NCI-H2196 treated with DMSO at 0.1 percent for 48 hours (cell line): ENCODE measurements around the gene PSME2.
A peak's percentile ranks its signal among the peaks of the same experiment; 100 is the strongest.
"Not testable (repeated sequence)": the region's sequence is repeated elsewhere in the genome, so short reads cannot be mapped to it uniquely, and the experiment has no call there.

Experiments
- DNase-seq: peaks from one replicate; lab custom pipeline; 2025; ENCODE audit not compliant: unreplicated experiment; lab: John Stamatoyannopoulos, UW

PSME2 gene

DNA sequence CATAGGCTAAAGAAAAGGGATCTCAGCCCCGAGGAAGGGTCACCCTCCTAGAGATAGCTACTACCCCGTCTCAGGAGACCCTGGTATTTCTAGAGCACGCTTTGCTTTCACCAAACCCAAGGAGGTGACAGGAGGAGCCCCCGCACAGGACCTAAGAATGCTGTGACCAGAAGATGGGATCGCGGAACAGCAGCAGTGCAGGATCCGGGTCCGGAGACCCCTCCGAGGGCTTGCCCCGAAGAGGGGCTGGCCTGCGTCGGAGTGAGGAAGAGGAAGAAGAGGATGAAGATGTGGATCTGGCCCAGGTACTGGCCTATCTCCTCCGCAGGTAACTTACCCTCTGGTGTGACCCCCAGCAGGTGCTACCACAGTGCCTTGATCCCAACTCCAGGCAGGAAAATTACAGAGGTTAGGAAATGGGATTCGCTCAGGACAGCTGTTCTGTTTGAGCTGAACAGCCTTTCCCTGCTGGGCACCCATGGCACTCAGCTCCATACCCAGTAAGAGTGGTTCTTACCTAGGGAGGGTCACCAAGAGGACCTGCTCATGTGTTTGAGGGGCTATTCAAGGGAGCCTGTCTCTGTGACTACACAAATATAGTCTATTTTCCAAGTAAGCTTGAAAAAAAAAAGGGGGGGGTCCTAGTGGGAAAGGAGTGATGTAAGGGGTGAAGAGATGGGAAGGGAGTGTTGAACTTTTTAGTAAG is 30.8 kb downstream of the PSME2 start:
- DNase-seq = no peak

DNA sequence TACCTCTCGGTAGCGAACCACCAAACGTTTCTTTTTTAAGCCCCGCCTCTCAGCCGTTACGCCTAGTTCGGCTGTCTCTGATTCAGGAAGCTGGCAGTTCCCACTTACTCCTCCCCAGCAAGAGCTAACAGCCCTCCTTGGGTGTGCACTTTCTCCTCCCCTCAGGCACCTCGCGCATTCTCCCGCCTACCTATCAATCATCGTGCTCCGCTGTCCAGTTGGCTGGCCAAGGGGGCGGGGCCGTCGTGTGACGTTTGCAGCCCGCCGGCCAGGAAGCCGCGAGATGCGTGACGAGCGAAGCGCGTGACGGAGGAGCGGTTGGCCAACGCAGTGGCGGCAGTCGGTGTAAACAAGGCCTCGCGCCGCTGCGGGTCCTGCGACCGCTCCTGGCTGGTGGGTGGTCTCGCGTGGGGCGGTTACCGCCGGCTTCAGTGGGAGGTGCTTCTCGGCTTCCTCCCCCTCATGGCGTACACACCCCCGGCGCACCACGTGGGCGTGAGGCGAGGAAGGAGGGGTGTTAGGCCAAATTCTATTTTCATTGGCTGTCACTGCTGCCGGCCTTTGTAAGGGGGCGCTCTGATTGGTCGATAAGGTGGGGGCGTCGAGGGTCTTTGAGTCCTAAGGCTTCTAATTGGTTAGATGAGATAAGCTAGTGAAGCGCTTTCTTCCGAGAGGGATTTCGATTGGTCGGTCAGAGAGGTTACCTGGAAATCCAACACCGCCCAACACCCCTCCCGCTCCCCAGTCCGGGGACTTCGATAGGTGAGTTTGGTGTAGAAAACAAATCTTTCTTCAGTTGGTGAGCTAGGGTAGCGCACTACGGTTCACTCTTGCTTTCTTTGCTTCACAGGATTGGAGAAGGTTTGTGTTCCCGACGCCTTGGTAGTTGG is 31.6 kb downstream of the PSME2 start, which contains the start of the genes DCAF11 and NRL:
Gene DCAF11, plus strand, starts transcription at position 246 of the 890 bp plus-strand sequence. CDS start 818 bp downstream, outside the sequence.
Gene NRL, minus strand, starts transcription at position 418 of the 890 bp plus-strand sequence. CDS start 32,101 bp downstream, outside the sequence.
- DNase-seq = peak; percentile 99

DNA sequence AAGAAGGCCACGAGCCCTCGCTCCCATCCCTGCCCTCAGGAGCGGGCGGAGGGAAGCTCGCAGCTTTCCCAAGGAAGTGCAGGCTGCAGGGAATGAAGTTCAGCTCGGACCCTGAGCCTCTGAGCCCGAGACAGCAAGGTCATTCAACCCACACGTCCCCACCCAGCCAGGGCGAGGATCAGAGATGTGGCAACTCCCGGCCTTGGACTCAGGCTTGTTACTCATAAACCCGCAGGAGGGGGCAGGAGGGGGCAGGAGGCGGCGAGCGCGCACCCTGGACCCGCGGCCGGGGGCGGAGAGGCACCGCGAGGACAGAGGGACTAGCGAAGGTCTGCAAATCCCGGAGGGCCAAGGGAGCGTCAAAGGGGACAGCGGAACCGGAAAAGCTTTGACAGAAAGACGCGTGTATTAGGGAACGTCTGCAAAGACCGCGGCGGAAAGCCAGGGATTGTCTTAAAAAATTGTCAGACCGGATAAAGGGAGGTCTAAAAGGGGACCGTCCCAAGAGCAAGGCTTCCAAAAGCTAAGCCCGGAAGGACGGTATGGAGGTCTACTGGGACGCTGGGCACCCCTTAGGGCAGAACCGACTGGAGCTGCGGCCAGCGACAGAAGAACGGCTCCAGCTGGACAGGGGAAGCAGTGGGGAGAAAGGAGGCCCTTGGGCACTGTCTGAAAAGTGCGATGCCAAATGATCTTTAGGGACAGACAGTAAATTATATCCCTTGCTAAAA is 32.4 kb downstream of the PSME2 start:
- DNase-seq = peak; percentile 90

DNA sequence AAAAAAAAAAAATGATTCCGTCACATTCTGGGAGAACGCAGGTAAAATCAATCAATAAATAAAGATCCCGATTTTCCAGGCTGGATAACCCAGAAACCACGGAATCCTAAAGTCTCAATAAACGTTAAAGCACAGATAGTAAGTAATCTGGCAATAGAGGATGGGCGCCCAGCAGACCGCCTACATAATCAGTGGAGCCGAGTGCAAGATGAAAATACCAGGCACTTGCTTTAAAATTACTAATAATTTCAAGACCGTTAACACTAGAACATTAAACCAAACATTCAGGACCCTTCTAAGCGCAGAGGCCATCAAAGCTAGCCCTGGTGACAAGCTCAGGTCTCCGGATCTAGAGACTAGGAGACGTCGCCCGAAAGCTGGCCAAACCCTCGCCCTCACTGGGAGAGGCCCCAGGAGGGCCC is 33.0 kb downstream of the PSME2 start:
- no peak for DNase-seq

DNA sequence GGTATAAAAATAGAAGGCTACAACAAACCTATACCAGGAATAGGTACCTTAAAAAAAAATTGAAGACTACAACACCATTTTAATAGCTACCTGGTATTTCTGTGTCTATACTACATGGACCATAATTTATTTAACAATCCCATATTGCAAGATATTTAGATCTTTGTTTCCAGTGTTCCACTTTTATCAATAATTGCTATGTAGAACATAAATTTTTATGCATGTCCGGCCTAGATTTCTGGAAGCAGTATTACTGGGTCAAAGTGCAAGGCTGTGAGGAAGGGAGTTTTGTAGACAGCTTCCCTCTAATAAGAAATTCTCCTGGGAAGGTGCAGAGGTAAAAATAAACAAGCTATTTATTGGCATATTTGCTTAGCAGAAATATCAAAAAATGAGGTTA is 35.9 kb downstream of the PSME2 start:
- DNase-seq = no peak

DNA sequence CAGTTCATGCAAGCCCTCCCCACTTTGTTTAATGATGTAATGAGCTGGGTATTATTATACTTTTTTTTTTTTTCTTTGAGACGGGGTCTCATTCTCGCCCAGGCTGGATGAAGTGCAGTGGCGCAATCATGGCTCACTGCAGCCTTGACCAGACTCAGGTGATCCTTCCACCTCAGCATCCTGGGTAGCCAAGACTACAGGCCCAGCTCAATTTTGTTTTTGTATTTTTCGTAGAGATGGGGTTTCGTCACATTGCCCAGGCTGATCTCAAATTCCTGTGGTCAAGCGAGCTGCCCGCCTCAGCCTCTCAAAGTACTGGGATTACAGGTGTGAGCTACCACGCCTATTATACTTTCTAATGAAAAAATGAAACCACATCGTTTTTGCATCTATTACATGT is 36.4 kb downstream of the PSME2 start:
- DNase-seq = no peak

- no peak for DNase-seq
Measured at GRCh38 chr14:24108336-24108874, 38.0 kb downstream of the PSME2 start.

GRCh38 chr14:24106672-24107271 is 39.6 kb downstream of the PSME2 start:
- DNase-seq = no peak

DNA sequence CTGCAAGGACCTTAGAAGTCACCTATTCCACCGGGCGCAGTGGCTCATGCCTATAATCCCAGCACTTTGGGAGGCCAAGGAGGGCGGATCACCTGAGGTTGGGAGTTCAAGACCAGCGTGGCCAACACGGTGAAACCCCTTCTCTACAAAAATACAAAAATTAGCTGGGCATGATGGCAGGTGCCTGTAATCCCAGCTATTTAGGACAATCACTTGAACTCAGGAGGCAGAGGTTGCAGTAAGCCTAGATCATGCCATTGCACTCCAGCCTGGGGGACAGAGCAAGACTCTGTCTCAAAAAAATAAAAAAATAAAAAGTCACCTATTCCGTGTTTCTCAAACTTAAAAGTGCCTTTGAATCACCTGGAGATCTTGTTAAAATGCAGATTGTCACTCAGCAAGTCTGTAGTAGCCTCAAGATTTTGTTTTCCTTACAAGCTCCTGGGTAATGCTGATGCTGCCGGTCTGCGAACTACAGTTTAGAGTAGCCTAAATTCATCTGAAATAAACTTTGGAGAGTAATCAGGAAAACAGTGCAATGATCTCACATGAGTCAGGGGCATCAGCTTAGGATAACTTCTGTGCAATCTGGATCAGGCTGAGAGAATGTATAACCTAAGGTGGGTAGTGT is 40.7 kb downstream of the PSME2 start:
- not testable (repeated sequence) for DNase-seq

- DNase-seq = no peak
Measured at GRCh38 chr14:24103451-24103850, 43.0 kb downstream of the PSME2 start.

- DNase-seq = no peak
Measured at GRCh38 chr14:24102357-24103048, 43.9 kb downstream of the PSME2 start.

DNA sequence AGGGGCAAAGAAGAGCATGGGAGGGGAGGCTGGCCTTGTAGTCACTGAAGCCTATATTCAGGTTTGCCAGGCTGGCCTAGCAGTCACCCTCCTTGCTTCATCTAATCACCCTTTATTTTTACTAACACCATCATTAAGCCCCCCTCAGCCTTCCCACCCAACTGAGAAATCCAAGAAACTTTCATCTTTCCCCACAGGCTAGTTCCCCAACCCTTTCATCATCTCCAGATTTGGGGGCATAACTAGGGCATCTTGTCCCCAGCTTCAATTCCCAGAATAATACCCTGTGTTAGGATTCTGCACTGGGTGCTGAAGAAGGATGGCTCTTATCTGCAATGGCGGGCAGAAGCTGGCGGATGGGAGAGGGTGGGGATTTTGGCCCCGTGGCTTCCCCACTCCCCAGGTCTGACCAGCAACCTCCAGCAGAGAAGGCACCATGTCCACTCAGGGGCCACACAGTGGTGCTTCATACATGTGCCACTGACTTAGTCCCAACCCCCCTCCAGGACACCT is 45.4 kb downstream of the PSME2 start:
- DNase-seq = no peak

DNA sequence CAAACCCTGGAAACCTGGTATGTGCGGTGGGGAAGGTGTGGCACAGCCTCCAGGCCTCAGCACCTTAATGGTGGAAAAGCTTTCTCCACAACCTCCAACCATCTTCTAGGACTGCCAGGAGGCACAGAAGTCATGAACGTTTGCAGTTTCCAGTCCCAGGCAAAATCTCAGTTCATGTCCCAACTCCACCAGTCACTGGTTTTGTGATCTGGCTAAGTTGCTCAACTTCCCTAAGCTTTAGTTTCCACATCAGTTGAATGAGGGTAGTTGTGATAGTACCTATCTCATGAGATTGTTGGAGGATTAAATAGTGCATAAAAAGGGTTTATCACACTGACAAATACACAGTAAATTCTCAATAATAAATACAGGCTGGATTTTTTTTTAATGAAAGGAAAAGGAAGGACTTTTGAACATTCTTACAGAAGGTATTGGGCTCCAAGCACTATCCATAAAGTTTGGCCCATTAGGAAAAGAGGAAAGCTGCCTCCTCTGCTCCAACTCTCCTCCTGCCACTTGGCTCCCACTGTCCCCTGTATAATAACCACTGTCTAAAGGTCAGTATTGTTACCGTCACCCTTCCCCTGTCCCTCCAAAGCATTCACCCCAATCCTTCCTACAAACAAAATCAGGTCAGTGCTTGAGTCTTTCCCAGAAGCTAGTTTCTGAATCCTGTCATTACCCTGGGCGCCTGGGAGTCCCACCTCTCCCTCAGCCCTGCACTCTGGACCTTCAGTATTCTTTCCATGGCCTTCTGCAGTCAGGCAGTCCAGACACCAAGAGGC is 46.0 kb downstream of the PSME2 start:
- no peak for DNase-seq

DNA sequence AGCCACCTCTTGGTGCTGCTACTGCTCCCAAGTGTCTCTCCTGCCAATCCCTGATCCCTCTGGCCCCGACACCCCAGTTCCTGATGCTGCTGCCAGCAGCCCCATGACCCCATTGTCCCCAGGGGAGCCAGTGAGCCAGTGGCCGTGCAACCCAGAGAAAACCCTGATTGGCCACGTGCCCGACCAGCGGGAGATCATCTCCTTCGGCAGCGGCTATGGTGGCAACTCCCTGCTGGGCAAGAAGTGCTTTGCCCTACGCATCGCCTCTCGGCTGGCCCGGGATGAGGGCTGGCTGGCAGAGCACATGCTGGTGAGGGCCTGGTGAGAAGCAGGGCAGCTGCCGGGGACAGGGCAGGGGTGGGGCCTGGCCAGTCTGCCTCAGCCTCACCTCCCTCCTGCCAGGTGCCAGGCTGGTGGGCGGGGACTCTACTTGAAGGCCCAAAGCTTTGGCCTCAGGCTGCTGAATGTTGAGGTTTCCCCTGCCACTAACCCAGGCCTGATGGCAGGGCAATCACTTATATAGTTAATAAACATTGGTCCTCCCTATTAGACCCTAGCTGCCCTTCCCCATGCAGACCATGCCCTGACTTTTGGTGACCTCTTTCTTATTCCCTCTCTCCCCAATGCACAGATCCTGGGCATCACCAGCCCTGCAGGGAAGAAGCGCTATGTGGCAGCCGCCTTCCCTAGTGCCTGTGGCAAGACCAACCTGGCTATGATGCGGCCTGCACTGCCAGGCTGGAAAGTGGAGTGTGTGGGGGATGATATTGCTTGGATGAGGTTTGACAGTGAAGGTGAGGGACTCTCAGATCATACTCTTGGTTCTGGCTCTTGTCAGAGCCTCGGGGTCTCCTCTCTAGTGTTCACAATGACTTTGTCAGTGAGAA is 47.2 kb downstream of the PSME2 start:
- peak; percentile 85 for DNase-seq

DNA sequence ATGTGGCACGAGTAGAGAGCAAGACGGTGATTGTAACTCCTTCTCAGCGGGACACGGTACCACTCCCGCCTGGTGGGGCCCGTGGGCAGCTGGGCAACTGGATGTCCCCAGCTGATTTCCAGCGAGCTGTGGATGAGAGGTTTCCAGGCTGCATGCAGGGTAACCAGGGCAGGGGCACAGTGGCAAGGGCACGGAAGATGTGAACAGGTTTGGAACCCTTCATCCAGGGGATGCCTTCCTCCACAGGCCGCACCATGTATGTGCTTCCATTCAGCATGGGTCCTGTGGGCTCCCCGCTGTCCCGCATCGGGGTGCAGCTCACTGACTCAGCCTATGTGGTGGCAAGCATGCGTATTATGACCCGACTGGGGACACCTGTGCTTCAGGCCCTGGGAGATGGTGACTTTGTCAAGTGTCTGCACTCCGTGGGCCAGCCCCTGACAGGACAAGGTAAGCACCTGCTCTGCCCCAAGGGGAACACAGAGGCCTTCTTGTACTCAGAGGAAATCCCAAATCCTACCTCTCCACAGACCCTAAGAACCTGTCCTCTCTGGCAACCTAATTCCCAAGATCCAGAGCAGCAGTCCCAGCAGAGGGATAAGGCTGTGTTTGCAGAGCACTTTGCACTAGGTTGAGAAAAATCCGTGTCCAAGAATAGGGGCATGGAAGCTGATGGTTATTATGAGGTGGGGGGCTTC is 48.0 kb downstream of the PSME2 start:
- no peak for DNase-seq

GRCh38 chr14:24096545-24097181 is 49.7 kb downstream of the PSME2 start:
- DNase-seq = no peak
